Aorta (tissue), 5 donors: Measurements from ENCODE around the gene USP49. TPM values are rescaled to one million over a fixed set of nuclear protein-coding genes. Genes with fewer than 3 reads are reported as not detected.

Source experiments
- ATAC-seq: fragments of 200-7000 bp; cut with Tn5 transposase; one replicate; pipeline ENCODE4 v1.9.1; 2022; ENCODE audit warnings: moderate library complexity; ENCODE audit not compliant: low FRiP score
- DNase-seq, 2 donors: peaks; one replicate each; pipeline ENCODE4 v3.0.0-alpha.2; 2020
- H3K27ac ChIP-seq, 2 donors: one replicate each; pipeline ENCODE4 v1.5.1; 2013; ENCODE audit warnings: low read length in 2 of 2, mild to moderate bottlenecking in 2 of 2, moderate library complexity in 2 of 2, control low read depth in 1 of 2, inconsistent platforms in 1 of 2, low read depth in 1 of 2
- H3K27me3 ChIP-seq, 2 donors: one replicate each; pipeline ENCODE4 v1.6.1; 2013; ENCODE audit warnings: control low read depth in 1 of 2, low read length in 1 of 2, mild to moderate bottlenecking in 1 of 2, moderate library complexity in 1 of 2; ENCODE audit not compliant: insufficient read depth in 2 of 2, control insufficient read depth in 1 of 2
- H3K36me3 ChIP-seq, 2 donors: one replicate each; pipeline ENCODE4 v1.6.1; 2013; ENCODE audit warnings: control low read depth in 1 of 2, low read length in 1 of 2, mild to moderate bottlenecking in 1 of 2; ENCODE audit not compliant: insufficient read depth in 2 of 2, control insufficient read depth in 1 of 2
- H3K4me1 ChIP-seq, 2 donors: one replicate each; pipeline ENCODE4 v1.6.1; 2013; ENCODE audit warnings: low read length in 2 of 2, control low read depth in 1 of 2, mild to moderate bottlenecking in 1 of 2, moderate library complexity in 1 of 2; ENCODE audit not compliant: insufficient read depth in 2 of 2, control insufficient read depth in 1 of 2
- H3K4me3 ChIP-seq, 2 donors: one replicate each; pipeline ENCODE4 v1.5.1; 2013; ENCODE audit warnings: low read length in 2 of 2, control low read depth in 1 of 2, mild to moderate bottlenecking in 1 of 2
- H3K9me3 ChIP-seq: one replicate; pipeline ENCODE4 v1.6.1; 2013; ENCODE audit warnings: mild to moderate bottlenecking, low read length; ENCODE audit not compliant: control insufficient read depth
- WGBS, 2 donors: extraction: QIAGEN DNeasy Blood & Tissue Kit; methylation state at CpG; one replicate each; pipeline ENCODE4 v1.1.7; 2013; 5-methylcytosine and 5-hydroxymethylcytosine counted together
- intact Hi-C, 2 donors: fragments of 100-400 bp; cut with DNase I; formaldehyde crosslinking; loops; one replicate each; pipeline versions ENCODE4 v1.14.2 to v1.15.0; 2022
- polyA plus RNA-seq, 2 donors: library from polyadenylated mRNA; stranded (reverse); fragments of 200-250 nt; gene quantifications; one replicate each; pipeline ENCODE4 v1.2.3, GENCODE V29; 2013
- total RNA-seq, 2 donors: library from RNA; stranded (reverse); fragmentation: NEBNext Ultra II Directional; extraction: Animal tissue kit (Norgen Biotek cat#: 25700); gene quantifications; one replicate each; pipeline ENCODE4 v1.2.1, GENCODE V29; 2021
- donor health status: healthy with polysubstance abuse.
- donor health status: Bipolar disorder and iron deficiency.
- donor health status: DM: no; HTN: no; CAD: no.
- donor health status: DM: no; HTN: no; CAD: no.
- donor health status: DM: yes; HTN: yes; CAD: no.

Gene USP49
- total and polyA plus RNA-seq, 4 donors = 1.3 to 5.3 (median 1.9) TPM

DNA sequence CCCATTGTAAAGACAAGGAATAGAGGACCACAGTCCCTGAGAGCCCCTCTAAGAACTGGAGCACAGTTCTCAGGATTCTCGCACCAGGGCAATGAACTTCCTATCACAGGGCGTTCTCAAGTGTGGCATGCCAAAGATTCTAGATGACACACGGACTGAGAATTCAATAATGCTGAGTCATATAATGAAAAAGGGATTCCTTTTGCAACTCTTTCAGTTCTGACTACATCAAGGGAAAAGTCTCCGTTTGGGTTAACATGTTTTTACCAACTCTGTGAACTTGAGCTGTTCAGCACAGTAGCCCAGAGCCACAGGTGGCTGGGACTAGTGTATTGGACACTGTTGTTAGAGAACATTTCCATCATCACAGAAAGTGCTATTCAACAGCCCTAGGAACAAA is 22.4 kb upstream of the USP49 start:
- H3K27ac ChIP-seq = no peak overlapping the region
- peaks cover 3% of the 10 kb centered on the region in 2 donors for H3K36me3 ChIP-seq
- peaks cover 0 to 6% of the 10 kb centered on the region in 2 donors for H3K4me1 ChIP-seq

DNA sequence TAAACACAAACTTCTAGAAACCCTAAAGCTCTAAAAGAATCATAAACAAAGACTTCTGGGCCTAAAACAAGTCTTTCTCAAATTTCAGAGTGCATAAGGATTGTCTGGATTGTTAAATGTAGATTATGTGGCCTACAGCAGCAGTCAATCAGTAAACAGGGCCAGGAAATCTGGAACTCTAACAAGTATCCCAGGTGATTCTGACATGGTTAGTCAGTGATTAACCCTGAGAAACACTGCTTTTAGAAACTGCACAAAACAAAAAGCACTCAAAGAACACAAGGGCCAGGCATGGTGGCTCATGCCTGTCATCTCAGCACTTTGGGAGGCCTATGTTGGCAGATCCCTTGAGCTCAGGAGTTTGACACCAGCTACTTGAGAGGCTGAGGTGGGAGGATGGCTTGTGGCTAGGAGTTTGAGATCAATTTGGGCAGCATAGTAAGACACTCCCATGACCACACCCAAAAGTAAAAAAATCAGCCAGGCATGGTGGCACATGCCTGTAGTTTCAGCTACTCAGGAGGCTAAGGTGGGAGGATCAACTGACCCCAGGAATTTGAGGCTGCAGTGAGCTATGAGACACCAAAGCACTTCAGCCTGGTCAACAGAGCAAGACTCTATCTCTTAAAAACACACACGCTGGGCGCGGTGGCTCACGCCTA is 19.8 kb upstream of the USP49 start:
- H3K9me3 ChIP-seq = no peaks in the 10 kb centered on the region
- WGBS, 2 donors = 89 to 97% methylated on average over 4 of the region's 4 CpGs
- intact Hi-C loops = no loop called here
- peaks cover 3% of the 10 kb centered on the region in 2 donors for H3K36me3 ChIP-seq
- no peak overlapping the region for H3K27ac ChIP-seq
- H3K4me3 ChIP-seq = no peak overlapping the region
- no peaks in the 10 kb centered on the region for H3K4me1 ChIP-seq
- no peak for DNase-seq
- no peak for ATAC-seq
- H3K27me3 ChIP-seq = no peaks in the 10 kb centered on the region

More for the DNA sequence above, 22.4 kb upstream of the USP49 start:
- no peak for ATAC-seq
- H3K9me3 ChIP-seq = no peaks in the 10 kb centered on the region
- intact Hi-C loops = no loop called here
- DNase-seq = no peak
- no peaks in the 10 kb centered on the region for H3K27me3 ChIP-seq
- 46 to 48% methylated on average over 4 of the region's 4 CpGs for WGBS, 2 donors
- no peak overlapping the region for H3K4me3 ChIP-seq

DNA sequence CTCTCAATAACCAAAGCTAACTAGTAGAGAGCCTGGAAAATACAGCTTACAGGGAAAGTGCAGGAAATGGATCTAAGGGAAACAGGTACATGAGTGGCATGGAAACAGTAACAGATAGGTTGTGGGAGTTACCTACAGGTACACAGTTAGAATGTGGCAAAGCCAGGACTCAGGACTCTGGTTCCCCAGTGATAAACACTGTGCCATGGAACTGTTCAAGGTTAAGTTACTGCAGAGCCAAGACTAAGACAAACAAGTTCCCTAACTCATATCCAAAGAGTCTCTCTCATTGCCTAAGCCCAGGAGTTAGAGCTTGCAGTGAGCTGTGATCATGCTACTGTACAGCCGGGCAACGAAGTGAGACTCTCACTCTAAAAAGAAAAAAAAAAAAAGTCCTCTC is 19.2 kb upstream of the USP49 start:
- ATAC-seq = no peak
- DNase-seq = no peak
- no peak overlapping the region for H3K4me3 ChIP-seq
- H3K27ac ChIP-seq = no peak overlapping the region
- no peaks in the 10 kb centered on the region for H3K9me3 ChIP-seq
- intact Hi-C loops = no loop called here
- H3K27me3 ChIP-seq = no peaks in the 10 kb centered on the region
- H3K36me3 ChIP-seq = peaks cover 3% of the 10 kb centered on the region in 2 donors
- no peaks in the 10 kb centered on the region for H3K4me1 ChIP-seq
- 83 to 88% methylated on average over 2 of the region's 2 CpGs for WGBS, 2 donors

DNA sequence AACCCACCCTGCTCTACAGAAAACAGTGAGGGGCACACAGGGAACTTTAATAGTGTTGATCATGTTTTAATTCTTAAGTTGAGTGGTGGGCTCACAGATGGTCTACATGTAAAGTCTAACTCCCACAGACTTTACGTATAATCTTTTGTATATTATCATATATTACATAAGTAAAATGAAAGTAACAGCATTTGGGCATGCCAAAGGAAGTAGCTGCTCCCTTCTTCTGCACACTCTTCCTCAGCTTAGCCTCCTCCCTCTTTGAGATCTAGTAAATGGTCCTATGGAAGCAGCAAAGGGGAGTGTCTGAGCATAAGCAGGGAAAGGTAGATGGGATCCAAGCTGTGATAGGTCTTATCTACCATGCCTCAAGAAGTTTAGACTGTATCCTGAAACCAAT is 14.6 kb upstream of the USP49 start:
- WGBS, 2 donors = 85 to 92% methylated on average over 1 of the region's 1 CpG
- DNase-seq (no peak), ATAC-seq (no peak)

DNA sequence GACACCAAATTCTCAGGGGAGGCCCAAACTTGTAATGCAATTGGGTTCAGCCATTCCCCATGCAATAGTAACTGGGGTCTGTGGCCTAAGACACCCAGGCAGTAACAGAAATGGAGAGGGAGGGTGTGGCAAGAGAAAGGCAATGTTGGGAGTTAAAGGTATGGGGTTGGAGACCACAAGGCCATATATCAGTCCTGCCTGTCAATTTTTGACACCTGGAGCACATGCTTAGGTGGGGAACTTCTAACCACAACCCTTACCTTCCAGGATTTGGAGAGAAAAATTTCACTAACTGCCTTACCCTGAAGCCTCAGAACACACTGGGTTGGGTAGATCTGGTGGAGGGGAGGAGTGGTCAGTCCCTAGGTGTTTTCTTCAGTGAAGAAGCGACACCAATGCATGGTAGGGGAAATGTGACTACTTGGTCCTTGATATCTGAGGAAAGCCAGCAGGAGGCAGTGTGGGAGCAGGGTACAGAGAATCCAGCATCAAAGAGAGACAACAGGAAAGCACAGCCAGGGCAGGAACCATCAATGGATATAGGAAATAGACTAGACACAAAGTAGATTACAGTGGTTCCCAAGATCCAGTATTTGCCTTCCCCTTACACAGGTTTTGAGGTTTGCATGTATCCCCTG is 6.8 kb upstream of the USP49 start:
- 96 to 100% methylated on average over 1 of the region's 1 CpG for WGBS, 2 donors
- intact Hi-C loops = no loop called here
- DNase-seq = no peak
- Histone ChIP-seq H3K4me1 (no peaks in the 10 kb centered on the region), H3K27me3 (no peaks in the 10 kb centered on the region), H3K9me3 (no peaks in the 10 kb centered on the region), H3K36me3 (peaks cover 11 to 13% of the 10 kb centered on the region in 2 donors), H3K4me3 (no peak overlapping the region), H3K27ac (no peak overlapping the region)
- no peak for ATAC-seq

More for the DNA sequence above, 14.6 kb upstream of the USP49 start:
- H3K9me3 ChIP-seq = no peaks in the 10 kb centered on the region
- no peak overlapping the region for H3K27ac ChIP-seq
- H3K27me3 ChIP-seq = no peaks in the 10 kb centered on the region
- intact Hi-C loops = no loop called here
- peaks cover 11 to 12% of the 10 kb centered on the region in 2 donors for H3K36me3 ChIP-seq
- H3K4me1 ChIP-seq = no peaks in the 10 kb centered on the region
- H3K4me3 ChIP-seq = no peak overlapping the region

DNA sequence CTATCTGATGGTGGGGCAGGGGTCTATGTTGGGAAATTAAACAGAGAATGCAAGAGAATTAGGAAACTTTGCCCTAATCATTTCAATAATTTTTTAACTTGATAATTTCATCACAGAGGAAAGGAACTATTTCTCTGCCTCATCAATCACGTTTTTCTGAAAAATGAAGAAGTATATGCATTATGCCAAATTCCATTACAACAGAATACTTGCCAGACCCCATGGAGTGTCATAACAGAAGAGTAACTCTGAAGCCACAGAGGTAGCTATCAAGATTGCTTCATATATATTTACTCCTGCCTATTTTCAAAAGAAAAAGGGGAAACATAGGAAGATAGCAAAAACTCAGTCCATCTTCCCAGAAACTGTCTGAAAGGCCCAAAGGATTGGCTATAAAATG is 5.7 kb upstream of the USP49 start:
- WGBS, 2 donors = 86 to 88% methylated on average over 1 of the region's 1 CpG
- no peaks in the 10 kb centered on the region for H3K27me3 ChIP-seq
- H3K27ac ChIP-seq = no peak overlapping the region
- H3K4me1 ChIP-seq = peaks cover 0 to 2% of the 10 kb centered on the region in 2 donors
- no peaks in the 10 kb centered on the region for H3K9me3 ChIP-seq
- no peak for ATAC-seq
- H3K36me3 ChIP-seq = peaks cover 4 to 9% of the 10 kb centered on the region in 2 donors
- no peak for DNase-seq
- no peak overlapping the region for H3K4me3 ChIP-seq
- intact Hi-C loops = no loop called here

DNA sequence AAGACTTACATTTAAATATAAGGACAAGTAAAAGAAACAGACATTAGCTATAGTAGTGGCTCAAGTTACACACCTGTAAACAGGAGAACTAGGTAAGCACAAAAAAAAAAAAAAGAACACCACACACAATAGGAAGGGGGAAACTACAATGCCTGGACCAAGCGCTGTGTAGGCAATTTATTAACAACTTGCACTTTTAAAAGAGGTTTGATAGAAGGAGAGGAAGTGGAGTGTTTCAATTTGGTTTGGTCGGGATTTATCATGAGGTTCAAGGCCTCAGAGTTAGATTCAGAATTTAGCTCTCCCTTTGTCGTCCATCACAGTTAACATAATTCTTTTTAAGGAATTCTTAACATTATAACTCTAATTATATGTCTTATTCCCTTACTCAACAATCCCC is 1.1 kb upstream of the USP49 start:
- ATAC-seq (no peak), DNase-seq (no peak)
- Histone ChIP-seq H3K27ac (no peak overlapping the region), H3K36me3 (no peaks in the 10 kb centered on the region), H3K27me3 (no peaks in the 10 kb centered on the region), H3K9me3 (no peaks in the 10 kb centered on the region), H3K4me3 (no peak overlapping the region), H3K4me1 (peaks cover 0 to 2% of the 10 kb centered on the region in 2 donors)
- WGBS, 2 donors = 66 to 68% methylated on average over 3 of the region's 3 CpGs
- intact Hi-C loops = loop anchor here in 1 of 2 donors (10.0 kb wide), 1 partner anchor 111 kb away; the partner anchor contains the start of genes PRICKLE4 and TOMM6

DNA sequence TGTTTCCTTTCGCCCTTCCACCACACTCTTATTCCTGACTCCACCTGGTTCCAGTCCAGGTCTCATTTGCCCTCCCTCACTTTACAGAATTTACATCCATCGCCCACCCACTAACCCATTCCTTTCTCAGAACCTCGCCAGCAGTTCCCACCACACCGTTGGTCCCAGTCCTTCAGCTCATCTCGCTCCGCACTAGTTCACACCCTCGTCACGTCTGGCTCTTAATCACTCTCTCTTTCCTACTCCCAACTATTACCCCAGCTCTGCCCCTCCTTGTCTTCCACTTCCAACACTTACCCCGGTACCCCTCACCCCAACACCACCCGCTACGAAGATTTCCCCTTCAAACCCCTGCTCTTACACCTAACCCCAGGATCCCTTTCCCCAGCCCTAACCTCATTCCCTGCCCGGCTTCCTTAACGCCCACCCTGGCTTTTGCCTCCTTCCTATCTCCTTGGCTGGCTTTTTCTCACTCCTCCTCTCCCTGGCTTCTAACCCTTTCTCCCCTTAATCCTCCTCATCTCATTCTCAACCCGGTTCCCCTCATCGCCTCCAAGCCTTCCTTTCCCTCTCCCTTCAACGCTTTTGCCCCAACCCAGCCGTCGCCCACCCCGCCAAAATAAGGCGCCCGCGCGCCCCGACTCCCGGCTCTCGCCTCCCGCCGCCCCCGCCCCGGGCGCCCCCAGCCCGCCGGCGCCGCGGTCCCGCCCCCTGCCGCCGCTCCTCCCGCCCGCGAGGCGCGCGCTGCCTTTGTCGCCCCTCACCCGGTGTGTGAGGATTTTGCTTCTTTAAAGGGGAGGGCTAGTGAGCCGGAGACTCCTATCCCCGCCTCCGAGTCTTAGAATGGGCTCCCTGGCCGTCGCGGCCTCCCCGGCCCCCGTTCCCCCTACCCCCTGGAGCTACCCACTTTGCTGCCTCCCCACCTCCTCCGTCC is 542 bp downstream of the USP49 start:
- Histone ChIP-seq H3K4me1 (peaks cover 0 to 2% of the 10 kb centered on the region in 2 donors), H3K27ac (no peak overlapping the region), H3K27me3 (no peaks in the 10 kb centered on the region), H3K36me3 (no peaks in the 10 kb centered on the region), H3K4me3 (peak overlapping the region; percentile 82 to 99), H3K9me3 (no peaks in the 10 kb centered on the region)
- DNase-seq = peak in 1 of 2 donors; percentile 39
- ATAC-seq = peak; percentile 72
- 1 to 2% methylated on average over 46 to 56 of the region's 56 CpGs for WGBS, 2 donors
- intact Hi-C loops = loop anchor here (1.0 to 10.0 kb wide), 2 partner anchors 110 to 156 kb away; partner anchors contain the start of genes PRICKLE4 (in 1 of the 2), TAF8 (in 1 of the 2) and TOMM6 (in 1 of the 2)
